CD4-positive, alpha-beta T cell treated with Interleukin-10 for 1 hour (primary cell): ENCODE results near the gene RRP12.

Source experiments
- DNase-seq: peaks from one replicate; pipeline ENCODE4 v3.0.0-alpha.2; 2020

Gene RRP12

GRCh38 chr10:97406064-97406463 is 4.9 kb upstream of the RRP12 start:
- DNase-seq, result no peak

GRCh38 chr10:97404044-97404443 is 2.9 kb upstream of the RRP12 start:
- DNase-seq, result no peak

- DNase-seq, result no peak
These were observed 347 bp upstream of the RRP12 start for GRCh38 chr10:97401455-97401919.

DNA sequence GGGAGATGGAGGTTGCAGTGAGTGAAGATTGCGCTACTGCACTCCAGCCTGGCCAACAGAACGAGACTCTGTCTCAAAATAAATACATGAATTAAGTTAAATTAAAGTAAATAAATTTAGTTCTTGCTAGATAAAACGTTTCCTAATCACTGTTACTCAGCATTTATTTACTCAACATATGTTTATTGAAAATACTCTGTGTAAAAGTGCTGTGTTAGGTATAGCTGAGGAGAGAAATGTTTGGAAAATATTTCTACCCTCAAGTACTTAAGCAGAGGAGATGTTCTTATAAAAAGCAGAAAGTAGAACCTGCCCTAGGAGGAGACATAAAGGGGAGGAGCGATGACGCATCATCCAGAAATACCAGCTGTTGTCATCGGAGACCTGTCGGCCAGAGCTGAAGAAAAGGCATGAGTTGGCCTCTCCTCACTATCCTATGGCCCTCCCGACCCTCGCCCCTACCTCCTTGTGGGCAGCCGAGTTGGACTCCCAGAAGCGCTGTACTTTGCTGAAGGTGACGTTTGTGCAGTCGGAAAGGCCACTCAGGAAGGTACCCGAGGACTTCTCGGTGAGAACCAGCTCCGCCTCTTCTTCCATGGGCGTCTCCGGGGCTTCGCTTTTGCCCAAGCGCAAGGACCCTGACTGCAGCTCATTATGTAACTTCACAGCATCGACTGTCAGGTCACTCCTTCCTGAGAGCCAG is 1.1 kb downstream of the RRP12 start:
- peak; percentile 53 for DNase-seq

GRCh38 chr10:97396056-97396455 is 5.1 kb downstream of the RRP12 start:
- no peak for DNase-seq

GRCh38 chr10:97393034-97393573 is 8.0 kb downstream of the RRP12 start:
- DNase-seq, result no peak

GRCh38 chr10:97390091-97390490 is 11.0 kb downstream of the RRP12 start:
- DNase-seq, result no peak

DNA sequence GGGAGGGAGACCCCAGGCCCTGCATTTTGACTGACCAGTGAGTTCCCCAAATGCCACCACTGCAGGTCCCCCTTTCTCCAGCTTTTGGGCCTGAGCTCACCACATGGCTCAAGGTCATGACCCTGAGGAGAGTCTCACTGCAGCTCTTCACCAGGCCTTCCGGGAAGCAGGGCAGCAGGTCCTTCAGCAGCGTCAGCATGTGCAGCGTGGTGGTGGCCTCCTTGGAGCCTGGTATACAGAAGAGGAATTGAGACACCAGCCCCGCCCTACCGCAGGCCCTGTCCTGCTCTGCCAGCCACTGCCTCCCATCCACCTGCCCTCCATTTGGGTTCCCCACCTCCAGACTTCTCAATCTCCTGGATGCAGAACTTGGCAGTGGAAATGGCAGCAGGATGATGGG is 13.0 kb downstream of the RRP12 start:
- no peak for DNase-seq

DNA sequence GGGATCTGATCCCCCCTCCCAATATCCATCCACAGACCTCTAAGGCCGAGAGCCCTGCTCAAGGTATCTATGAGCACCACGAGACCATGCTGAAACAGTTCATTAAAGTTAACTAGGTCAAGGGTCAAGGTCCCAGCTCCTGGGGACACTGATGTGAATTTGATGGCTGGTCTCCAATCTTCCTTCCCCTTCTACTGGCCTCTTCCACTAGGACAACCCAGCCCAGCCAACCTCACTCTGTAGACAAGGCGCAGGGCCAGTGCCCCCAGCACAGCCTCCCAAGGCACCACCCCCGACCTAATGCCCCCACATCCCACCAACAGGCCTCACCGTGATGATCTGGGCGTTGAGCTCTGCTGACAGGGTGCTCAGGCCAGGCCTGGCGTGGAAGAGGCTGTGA is 15.6 kb downstream of the RRP12 start:
- DNase-seq, result no peak

DNA sequence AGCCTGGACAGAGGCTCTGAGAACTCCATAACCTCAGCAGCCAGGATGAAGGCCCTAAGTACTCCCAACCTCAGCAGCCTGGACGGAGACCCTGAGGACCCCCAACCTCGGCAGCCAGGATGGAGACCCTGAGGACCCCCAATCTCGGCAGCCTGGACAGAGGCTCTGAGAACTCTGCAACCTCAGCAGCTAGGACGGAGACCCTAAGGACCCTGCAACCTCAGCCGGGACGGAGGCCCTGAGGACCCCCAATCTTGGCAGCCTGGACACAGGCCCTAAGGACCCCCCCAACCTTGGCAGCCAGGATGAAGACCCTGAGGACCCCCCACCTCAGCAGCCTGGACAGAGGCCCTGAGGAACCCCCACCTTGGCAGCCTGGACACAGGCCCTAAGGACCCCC is 16.5 kb downstream of the RRP12 start:
- DNase-seq, result no peak

GRCh38 chr10:97384156-97384555 is 17.0 kb downstream of the RRP12 start:
- no peak for DNase-seq

- no peak for DNase-seq
These were observed 18.0 kb downstream of the RRP12 start for GRCh38 chr10:97383159-97383558.

- DNase-seq, result no peak
These were observed 19.5 kb downstream of the RRP12 start for GRCh38 chr10:97381626-97382025.

GRCh38 chr10:97380516-97380915 is 20.6 kb downstream of the RRP12 start:
- no peak for DNase-seq

DNA sequence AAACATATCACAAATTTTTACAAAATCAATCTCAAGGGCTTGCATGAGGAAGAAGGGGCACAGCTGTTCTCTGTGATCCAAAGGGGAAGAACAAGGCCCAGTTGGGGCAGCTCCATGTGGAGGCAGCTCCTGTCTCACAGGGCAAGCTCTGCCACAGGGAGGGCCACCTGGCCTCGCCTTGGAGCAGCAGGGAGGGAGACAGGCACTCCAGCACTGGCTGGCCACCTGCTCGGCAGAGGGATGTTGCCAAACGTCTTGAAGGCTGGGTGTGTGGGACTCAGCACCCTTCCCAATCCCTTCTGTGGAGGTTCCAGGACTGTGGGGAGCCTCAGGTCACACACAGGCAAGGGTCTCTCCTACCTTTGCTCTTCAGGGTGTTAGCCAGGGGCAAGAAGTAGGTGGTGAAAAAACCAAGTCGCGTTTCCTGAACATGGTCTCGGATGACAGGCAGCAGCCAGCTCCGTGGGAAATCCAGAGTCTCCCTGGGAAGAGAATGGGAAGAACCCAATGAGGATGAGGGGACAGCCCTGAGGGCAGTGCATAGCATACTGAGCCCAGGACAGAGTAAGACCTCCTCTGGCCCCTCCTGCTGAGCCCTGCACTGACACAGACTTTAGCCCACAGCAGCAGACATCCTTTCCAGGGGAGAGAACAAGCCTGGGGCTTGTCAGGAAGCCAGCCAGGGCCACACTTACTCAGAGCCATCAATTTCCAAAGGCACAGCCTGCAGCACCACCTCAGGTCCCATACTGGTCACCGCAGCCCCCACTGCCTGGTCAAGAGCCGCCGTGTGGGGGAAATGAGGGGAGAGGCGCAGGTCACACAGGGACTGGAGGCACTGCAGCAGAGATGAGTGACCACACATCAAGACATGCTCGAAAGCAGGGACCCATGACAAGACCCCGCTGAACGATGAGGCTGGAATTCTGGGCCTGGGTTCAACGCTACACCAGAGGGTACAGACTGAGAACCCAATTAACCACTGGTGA is 21.9 kb downstream of the RRP12 start:
- no peak for DNase-seq

- DNase-seq, result no peak
These were observed 24.7 kb downstream of the RRP12 start for GRCh38 chr10:97376413-97376812.

- no peak for DNase-seq
These were observed 27.7 kb downstream of the RRP12 start for GRCh38 chr10:97373456-97373855.

DNA sequence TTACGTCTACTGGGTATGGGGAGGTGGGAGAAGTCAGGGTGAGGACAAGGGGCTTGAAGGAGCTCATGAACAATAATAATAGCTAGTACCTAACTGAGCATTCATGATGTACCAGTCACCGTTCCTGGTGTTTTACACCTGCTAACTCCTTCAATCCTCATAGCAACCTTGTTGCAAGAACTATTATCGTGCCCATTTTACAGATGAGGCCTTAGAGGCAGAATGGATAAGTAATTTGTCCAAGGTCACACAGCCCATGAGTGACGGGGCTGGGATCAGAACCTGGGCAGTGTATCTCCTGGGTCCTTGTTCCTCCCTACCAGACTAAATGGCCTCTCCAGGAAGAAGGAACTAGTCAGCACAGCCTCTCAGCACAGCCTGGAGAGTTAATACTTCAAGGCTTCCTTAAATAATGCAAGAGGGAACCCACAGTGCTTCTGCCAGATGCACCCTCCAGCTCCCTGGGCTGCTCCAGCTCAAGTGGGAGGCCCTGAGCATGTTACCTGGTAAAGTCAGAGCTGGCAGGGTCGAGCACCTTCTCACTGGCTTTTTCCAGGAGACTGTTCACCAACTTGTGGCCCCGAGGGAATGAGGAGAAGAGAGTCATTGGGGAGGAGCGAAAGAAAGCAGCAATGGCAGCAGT is 28.8 kb downstream of the RRP12 start:
- DNase-seq, result no peak

DNA sequence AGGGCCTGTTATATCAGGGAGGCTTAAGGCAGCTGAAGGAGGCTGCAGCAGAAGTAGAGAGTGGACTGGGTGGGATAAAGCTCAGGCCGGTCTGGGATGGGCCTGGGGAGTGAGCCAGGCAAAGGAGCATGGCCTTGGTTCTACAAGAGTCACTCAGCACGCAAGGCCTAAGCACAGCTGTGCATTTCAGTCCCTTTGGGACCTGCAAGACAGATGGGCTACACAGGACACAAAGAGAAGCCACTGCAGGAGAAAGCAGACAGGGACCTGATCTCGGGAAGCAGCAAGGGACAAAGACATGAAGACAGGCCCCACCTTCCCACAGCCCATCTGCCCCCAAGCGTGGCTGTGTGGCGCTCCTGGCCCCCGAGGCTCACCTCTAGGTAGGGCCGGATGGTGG is 29.4 kb downstream of the RRP12 start:
- no peak for DNase-seq

GRCh38 chr10:97367126-97367649 is 34.0 kb downstream of the RRP12 start:
- DNase-seq, result no peak

DNA sequence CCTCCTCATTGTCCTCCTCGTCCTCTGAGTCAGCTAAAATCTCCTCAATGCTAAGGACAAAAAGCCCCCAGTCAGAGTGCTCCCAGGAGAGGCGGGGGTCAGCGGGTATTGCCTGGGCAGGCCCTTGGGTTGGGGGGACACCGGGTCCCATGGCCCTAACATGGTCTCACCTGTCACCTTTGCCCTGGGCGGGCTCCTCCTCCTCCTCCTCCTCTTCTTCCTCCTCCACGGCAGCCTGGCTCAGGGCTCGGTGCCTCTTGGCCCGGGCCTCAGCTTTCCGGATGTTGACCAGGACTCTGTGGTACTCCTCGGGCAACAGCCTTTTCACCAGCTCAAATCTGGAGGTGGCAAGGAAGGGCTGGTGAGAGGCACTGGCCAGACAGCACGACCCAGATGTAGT is 34.6 kb downstream of the RRP12 start:
- no peak for DNase-seq

- DNase-seq, result no peak
These were observed 35.3 kb downstream of the RRP12 start for GRCh38 chr10:97365761-97366351.

GRCh38 chr10:97363071-97363470 is 38.1 kb downstream of the RRP12 start:
- DNase-seq, result no peak
